Smooth muscle cell (in vitro differentiated cells): ENCODE results near the gene TBCE. TPM values are rescaled to one million over a fixed set of nuclear protein-coding genes. Genes with fewer than 3 reads are reported as not detected.

ENCODE experiments used
- DNase-seq: peaks from one replicate; lab custom pipeline; 2025; ENCODE audit not compliant: unreplicated experiment; lab: John Stamatoyannopoulos, UW
- H2AFZ ChIP-seq: fragments of 200-600 bp; sonication (generic); 2 replicates; pipeline ENCODE4 v1.6.0; 2016; ENCODE audit warnings: antibody characterized with exemption, low read depth, mild to moderate bottlenecking
- H3F3A ChIP-seq: fragments of 200-600 bp; sonication (generic); 2 replicates; pipeline ENCODE4 v1.6.0; 2017; ENCODE audit warnings: antibody characterized with exemption, low read depth
- H3K27ac ChIP-seq: fragments of 200-600 bp; sonication (generic); 2 replicates; pipeline ENCODE4 v1.5.1; 2016; ENCODE audit warnings: low read depth, mild to moderate bottlenecking
- H3K27me3 ChIP-seq: fragments of 200-600 bp; sonication (generic); 2 replicates; pipeline ENCODE4 v1.6.1; 2016; ENCODE audit warnings: low read depth, mild to moderate bottlenecking
- H3K36me3 ChIP-seq: fragments of 200-600 bp; sonication (generic); 2 replicates; pipeline ENCODE4 v1.5.1; 2016; ENCODE audit warnings: low read depth
- H3K4me1 ChIP-seq: fragments of 200-600 bp; sonication (generic); 2 replicates; pipeline ENCODE4 v1.5.1; 2016; ENCODE audit warnings: low read depth
- H3K4me2 ChIP-seq: fragments of 200-600 bp; sonication (generic); 2 replicates; pipeline ENCODE4 v1.6.0; 2016; ENCODE audit warnings: mild to moderate bottlenecking
- H3K4me3 ChIP-seq: fragments of 200-600 bp; sonication (generic); 2 replicates; pipeline ENCODE4 v1.5.1; 2016; ENCODE audit warnings: mild to moderate bottlenecking
- H3K79me2 ChIP-seq: fragments of 200-600 bp; sonication (generic); 2 replicates; pipeline ENCODE4 v1.6.0; 2016; ENCODE audit warnings: low read depth, mild to moderate bottlenecking
- H3K9ac ChIP-seq: fragments of 200-600 bp; sonication (generic); 2 replicates; pipeline ENCODE4 v1.6.0; 2016; ENCODE audit warnings: low read depth
- H3K9me3 ChIP-seq: fragments of 200-600 bp; sonication (generic); replicated peaks from 2 replicates; pipeline ENCODE4 v1.5.1; 2016; ENCODE audit warnings: low read depth
- H4K20me1 ChIP-seq: fragments of 200-600 bp; sonication (generic); 2 replicates; pipeline ENCODE4 v1.6.0; 2016; ENCODE audit warnings: low read depth
- CTCF ChIP-seq: fragments of 200-600 bp; sonication (generic); IDR thresholded peaks from 2 replicates; pipeline ENCODE4 v1.5.1; 2017; ENCODE audit warnings: borderline replicate concordance, mild to moderate bottlenecking, antibody characterized with exemption; ENCODE audit not compliant: insufficient read depth, poor library complexity, severe bottlenecking
- WGBS: methylation state at CpG from one replicate; pipeline ENCODE4 v1.1.7; 2016; ENCODE audit warnings: low lambda C conversion rate; 5-methylcytosine and 5-hydroxymethylcytosine counted together
- polyA plus RNA-seq: library from polyadenylated mRNA; unstranded; fragments of >200 nt; fragmentation: Nextera tagmentation; extraction: Ambion mirVana; gene quantifications from 2 replicates; pipeline ENCODE4 v1.2.1, GENCODE V29; 2016
- total RNA-seq: library from RNA; depleted of rRNA; stranded (reverse); fragments of >200 nt; gene quantifications from 2 replicates; pipeline ENCODE4 v1.2.3, GENCODE V29; 2014

TBCE gene
- total RNA-seq: 24.0 and 31.1 TPM in 2 replicates
- 28.4 and 30.5 TPM in 2 replicates for polyA plus RNA-seq

- Histone ChIP-seq H3K79me2 (peaks cover 46% of the 10 kb centered on the region), H4K20me1 (peaks cover 5% of the 10 kb centered on the region), H3K9me3 (no peaks in the 10 kb centered on the region), H2AFZ (peak within 1 kb of the TSS; percentile 83), H3K27me3 (no peaks in the 10 kb centered on the region), H3K27ac (peak within 1 kb of the TSS; percentile 82), H3K4me3 (peak within 1 kb of the TSS; percentile 71), H3K4me2 (peak within 1 kb of the TSS; percentile 91), H3K4me1 (peaks cover 3% of the 10 kb centered on the region), H3F3A (no peaks in the 10 kb centered on the region), H3K36me3 (no peaks in the 10 kb centered on the region), H3K9ac (peak within 1 kb of the TSS; percentile 55)
- TF ChIP-seq CTCF: no peak
- WGBS: 1% methylated on average over 38 of the region's 38 CpGs
- DNase-seq: peak; percentile 79
These were observed at the start of gene TBCE for GRCh38 chr1:235367000-235367908. Gene TBCE (plus strand): TSS chr1:235367427. CDS start chr1:235380050, 12,623 bp downstream.

- TF ChIP-seq CTCF: no peak
- no peak for DNase-seq
- no peak overlapping the region for H3K4me3 ChIP-seq
- H3K79me2 ChIP-seq: peaks cover 100% of the 10 kb centered on the region
- peaks cover 6% of the 10 kb centered on the region for H3F3A ChIP-seq
- H3K27ac ChIP-seq: no peak overlapping the region
- H3K9me3 ChIP-seq: no peaks in the 10 kb centered on the region
- no peaks in the 10 kb centered on the region for H3K27me3 ChIP-seq
- no peak overlapping the region for H3K9ac ChIP-seq
- WGBS: 100% methylated on average over 2 of the region's 2 CpGs
- no peak overlapping the region for H2AFZ ChIP-seq
- no peaks in the 10 kb centered on the region for H3K4me1 ChIP-seq
- H3K4me2 ChIP-seq: no peak overlapping the region
- H3K36me3 ChIP-seq: no peaks in the 10 kb centered on the region
- H4K20me1 ChIP-seq: peaks cover 100% of the 10 kb centered on the region
These were observed 48.0 kb upstream of the TBCE start for GRCh38 chr1:235319255-235319654.

- Histone ChIP-seq H3K27me3 (no peaks in the 10 kb centered on the region), H3K36me3 (no peaks in the 10 kb centered on the region), H3K79me2 (peaks cover 100% of the 10 kb centered on the region), H2AFZ (no peak overlapping the region), H3K4me1 (peaks cover 11% of the 10 kb centered on the region), H4K20me1 (peaks cover 100% of the 10 kb centered on the region), H3K4me2 (no peak overlapping the region), H3K9me3 (no peaks in the 10 kb centered on the region), H3F3A (no peaks in the 10 kb centered on the region), H3K4me3 (no peak overlapping the region), H3K9ac (no peak overlapping the region), H3K27ac (no peak overlapping the region)
- 96% methylated on average over 6 of the region's 6 CpGs for WGBS
- DNase-seq: no peak
- TF ChIP-seq CTCF: no peak
These were observed 46.6 kb upstream of the TBCE start for GRCh38 chr1:235320521-235321179.
